RWPE2 (cell line): ENCODE results near the gene MYO18A.

Source experiments
- ATAC-seq: fragments of 200-7000 bp; cut with Tn5 transposase; 3 replicates; pipeline ENCODE4 v1.9.1; 2021; ENCODE audit warnings: low read depth
- DNase-seq: peaks from one replicate; pipeline ENCODE4 v3.0.0-alpha.2; 2020; ENCODE audit warnings: low spot score
- H3K27ac ChIP-seq: fragments of 450-650 bp; 2 replicates; pipeline ENCODE4 v1.5.1; 2017; ENCODE audit warnings: mild to moderate bottlenecking; ENCODE audit not compliant: poor library complexity, severe bottlenecking
- H3K27me3 ChIP-seq: fragments of 250-450 bp; sonication (Bioruptor Pico); 2 replicates; pipeline ENCODE4 v1.5.1; 2021; ENCODE audit warnings: mild to moderate bottlenecking, moderate library complexity; ENCODE audit not compliant: insufficient read depth, poor library complexity, severe bottlenecking
- H3K36me3 ChIP-seq: fragments of 250-450 bp; sonication (Bioruptor Pico); 2 replicates; pipeline ENCODE4 v1.5.1; 2020; ENCODE audit warnings: low read depth, mild to moderate bottlenecking, moderate library complexity
- H3K4me1 ChIP-seq: fragments of 250-450 bp; sonication (Bioruptor Pico); 2 replicates; pipeline ENCODE4 v1.5.1; 2021; ENCODE audit warnings: mild to moderate bottlenecking, moderate library complexity; ENCODE audit not compliant: insufficient read depth, poor library complexity, severe bottlenecking
- H3K4me3 ChIP-seq: fragments of 250-450 bp; sonication (Bioruptor Pico); 2 replicates; pipeline ENCODE4 v1.5.1; 2021; ENCODE audit warnings: mild to moderate bottlenecking, moderate library complexity; ENCODE audit not compliant: severe bottlenecking
- H3K9me3 ChIP-seq: fragments of 250-450 bp; sonication (Bioruptor Pico); 2 replicates; pipeline ENCODE4 v1.5.1; 2021; ENCODE audit warnings: mild to moderate bottlenecking, moderate library complexity; ENCODE audit not compliant: severe bottlenecking
- TF ChIP-seq, protein P1 (sequence below): fragments of 450-650 bp; IDR thresholded peaks from one replicate; pipeline ENCODE4 v1.5.1; 2017; ENCODE audit warnings: mild to moderate bottlenecking, moderate library complexity; ENCODE audit not compliant: poor library complexity, severe bottlenecking

The MYO18A gene

DNA sequence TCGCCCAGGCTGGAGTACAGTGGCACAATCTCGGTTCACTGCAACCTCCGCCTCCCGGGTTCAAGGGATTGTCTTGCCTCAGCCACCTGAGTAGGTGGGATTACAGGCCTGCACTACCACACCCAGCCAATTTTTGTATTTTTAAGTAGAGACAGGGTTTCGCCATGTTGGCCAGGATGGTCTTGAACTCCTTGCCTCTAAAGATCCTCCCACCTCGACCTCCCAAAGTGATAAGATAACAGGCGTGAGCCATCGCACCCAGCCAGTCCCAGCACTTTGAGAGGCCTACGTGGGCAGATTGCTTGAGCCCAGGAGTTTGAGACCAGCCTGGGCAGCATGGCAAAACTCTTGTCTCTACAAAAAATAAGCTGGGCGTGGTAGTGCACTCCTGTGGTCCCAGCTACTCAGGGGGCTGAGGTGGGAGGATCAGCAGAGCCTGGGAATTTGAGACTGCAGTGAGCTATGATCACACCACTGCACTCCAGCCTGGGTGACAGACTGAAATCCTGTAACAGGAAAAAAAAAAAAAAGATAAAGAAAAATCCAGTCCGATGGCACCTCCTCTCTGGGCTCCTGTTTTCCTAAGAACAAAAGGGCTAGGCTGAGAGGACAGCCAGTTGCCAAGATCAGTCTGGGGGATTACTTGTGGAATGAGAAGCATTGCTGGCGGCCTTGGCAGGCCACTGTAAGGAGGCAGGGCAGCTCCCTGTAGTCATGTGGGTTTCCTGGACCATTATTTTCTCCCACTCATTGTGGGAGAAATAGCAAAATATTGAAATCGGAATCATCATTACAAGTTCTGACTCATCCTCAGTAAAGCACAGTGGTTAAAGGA lies 140.2 kb downstream of the MYO18A start:
- H3K4me3 ChIP-seq: no peak overlapping the region
- DNase-seq (no peak), ATAC-seq (peak; percentile 70)
- H3K27ac ChIP-seq: peak overlapping the region; percentile 7
- H3K36me3 ChIP-seq: no peaks in the 10 kb centered on the region
- H3K27me3 ChIP-seq: peaks cover 4% of the 10 kb centered on the region
- H3K4me1 ChIP-seq: no peaks in the 10 kb centered on the region
- TF ChIP-seq, protein P1, sequence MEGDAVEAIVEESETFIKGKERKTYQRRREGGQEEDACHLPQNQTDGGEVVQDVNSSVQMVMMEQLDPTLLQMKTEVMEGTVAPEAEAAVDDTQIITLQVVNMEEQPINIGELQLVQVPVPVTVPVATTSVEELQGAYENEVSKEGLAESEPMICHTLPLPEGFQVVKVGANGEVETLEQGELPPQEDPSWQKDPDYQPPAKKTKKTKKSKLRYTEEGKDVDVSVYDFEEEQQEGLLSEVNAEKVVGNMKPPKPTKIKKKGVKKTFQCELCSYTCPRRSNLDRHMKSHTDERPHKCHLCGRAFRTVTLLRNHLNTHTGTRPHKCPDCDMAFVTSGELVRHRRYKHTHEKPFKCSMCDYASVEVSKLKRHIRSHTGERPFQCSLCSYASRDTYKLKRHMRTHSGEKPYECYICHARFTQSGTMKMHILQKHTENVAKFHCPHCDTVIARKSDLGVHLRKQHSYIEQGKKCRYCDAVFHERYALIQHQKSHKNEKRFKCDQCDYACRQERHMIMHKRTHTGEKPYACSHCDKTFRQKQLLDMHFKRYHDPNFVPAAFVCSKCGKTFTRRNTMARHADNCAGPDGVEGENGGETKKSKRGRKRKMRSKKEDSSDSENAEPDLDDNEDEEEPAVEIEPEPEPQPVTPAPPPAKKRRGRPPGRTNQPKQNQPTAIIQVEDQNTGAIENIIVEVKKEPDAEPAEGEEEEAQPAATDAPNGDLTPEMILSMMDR: no peak
- no peaks in the 10 kb centered on the region for H3K9me3 ChIP-seq

DNA sequence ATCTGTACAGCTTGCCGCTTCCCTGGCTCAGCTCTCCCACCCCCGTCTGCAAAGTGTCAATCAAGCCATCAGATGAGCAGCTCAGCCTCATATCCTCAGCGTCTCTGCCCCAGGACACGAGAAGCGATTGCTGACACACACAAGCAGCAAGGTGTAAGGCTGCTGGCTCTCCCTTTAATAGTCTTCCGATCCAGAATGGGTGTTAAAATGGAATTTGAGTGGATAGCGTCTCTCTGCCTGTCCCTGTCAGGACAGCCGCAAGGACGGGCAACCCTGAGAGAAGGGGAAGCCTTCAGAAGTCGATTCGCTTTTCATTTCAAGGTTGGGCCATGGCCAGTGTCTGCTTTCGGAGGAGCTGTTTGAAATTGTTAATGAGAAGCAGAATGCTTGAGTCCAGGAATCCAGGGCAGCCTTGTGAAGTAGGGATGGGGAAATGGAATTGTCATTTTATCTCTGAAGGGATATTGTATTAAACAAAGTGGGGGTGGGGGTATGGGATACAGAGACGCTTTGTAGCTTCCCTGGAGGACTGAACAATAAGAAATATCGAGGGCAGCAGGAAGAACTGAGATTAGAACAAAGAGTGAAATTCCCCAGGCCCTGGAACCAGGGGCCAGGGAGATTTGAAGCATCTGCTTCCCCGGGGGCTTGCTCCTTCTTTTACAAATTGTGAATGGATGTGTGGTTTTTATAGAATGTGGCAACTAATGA lies 142.0 kb downstream of the MYO18A start:
- H3K4me3 ChIP-seq: no peak overlapping the region

DNA sequence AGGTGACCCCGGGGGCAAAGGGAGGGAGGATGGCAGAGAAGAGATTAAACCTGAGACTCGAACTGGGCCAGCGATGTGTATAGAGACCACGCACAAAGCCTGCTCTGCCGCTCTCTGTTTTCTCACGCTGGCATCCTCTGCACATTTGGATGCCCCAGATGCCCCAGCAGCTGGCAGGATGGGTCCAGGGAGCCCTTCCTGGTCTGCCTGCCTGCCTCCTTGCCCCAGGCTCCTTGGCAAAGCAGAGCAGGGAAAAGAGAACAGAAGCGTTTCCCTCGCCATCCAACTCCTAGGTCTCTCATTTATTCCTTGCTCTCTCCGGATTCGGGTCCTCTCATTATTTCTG lies 142.5 kb downstream of the MYO18A start:
- no peak overlapping the region for H3K4me3 ChIP-seq
- no peaks in the 10 kb centered on the region for H3K9me3 ChIP-seq
- ATAC-seq (no peak), DNase-seq (no peak)
- H3K27me3 ChIP-seq: peaks cover 22% of the 10 kb centered on the region
- H3K4me1 ChIP-seq: no peaks in the 10 kb centered on the region
- TF ChIP-seq, protein P1: no peak
- H3K27ac ChIP-seq: no peak overlapping the region
- H3K36me3 ChIP-seq: no peaks in the 10 kb centered on the region

More for the DNA sequence above, 142.0 kb downstream of the MYO18A start:
- H3K36me3 ChIP-seq: no peaks in the 10 kb centered on the region
- no peaks in the 10 kb centered on the region for H3K9me3 ChIP-seq
- H3K4me1 ChIP-seq: no peaks in the 10 kb centered on the region
- H3K27ac ChIP-seq: no peak overlapping the region
- peaks cover 16% of the 10 kb centered on the region for H3K27me3 ChIP-seq
- no peak for ATAC-seq
- TF ChIP-seq, protein P1: no peak
- DNase-seq: no peak

DNA sequence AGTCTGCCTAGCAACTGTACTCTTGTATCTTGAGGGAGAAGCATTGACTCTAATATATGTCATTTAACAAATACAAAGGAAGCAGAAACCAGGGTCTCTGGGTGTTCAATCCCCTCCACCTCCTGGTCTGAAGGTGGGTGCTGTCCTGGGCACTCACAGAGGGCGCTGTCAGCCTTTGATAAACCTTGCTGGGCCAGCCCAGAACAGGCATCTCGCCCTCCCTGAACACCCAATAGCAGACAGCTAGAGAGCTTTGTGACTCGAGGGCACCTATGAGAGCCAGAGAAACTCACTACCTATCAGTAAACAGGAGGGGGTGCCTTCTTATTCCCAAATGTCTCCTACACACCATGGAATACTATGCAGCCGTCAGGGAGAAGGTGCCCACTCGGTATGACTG lies 143.6 kb downstream of the MYO18A start:
- H3K9me3 ChIP-seq: no peaks in the 10 kb centered on the region
- TF ChIP-seq, protein P1: no peak
- H3K4me3 ChIP-seq: no peak overlapping the region
- DNase-seq: no peak
- peaks cover 33% of the 10 kb centered on the region for H3K27me3 ChIP-seq
- no peaks in the 10 kb centered on the region for H3K36me3 ChIP-seq
- no peak for ATAC-seq
- H3K27ac ChIP-seq: no peak overlapping the region
- H3K4me1 ChIP-seq: no peaks in the 10 kb centered on the region
